Nucleus accumbens (tissue), 56 donors: ENCODE measurements around the gene FNDC1.
"Not testable (repeated sequence)": the region's sequence is repeated elsewhere in the genome, so short reads cannot be mapped to it uniquely, and the experiment has no call there.

Experiments
- DNase-seq, 56 donors: peaks; one replicate each; lab custom pipeline; 2025; lab: John Stamatoyannopoulos, UW

The FNDC1 gene

DNA sequence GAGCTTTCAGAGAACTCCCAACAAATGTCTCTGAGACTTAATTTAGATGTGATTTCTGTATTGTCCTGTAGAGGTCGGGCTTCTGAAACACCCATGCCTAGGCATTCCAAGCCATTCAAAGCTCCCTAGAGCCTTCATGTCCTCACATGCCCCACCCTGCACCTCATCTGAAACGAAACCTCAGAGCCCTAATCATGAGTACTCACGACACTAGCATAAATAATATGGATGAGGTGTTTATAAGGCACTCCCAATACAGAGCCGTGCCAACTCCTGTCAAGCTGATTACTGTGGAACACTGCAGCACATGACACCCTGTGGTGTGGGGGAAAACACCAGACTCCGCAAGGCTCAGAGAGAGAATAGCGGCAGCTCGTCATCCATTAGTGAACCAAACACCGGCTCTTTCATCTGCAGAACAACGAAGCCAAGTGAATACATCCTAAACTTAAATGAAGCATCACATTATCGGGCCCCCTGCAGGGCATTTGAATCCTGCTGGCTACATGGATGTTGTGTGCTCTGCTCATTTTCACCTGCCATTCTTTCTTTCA is 83.8 kb downstream of the FNDC1 start:
- peak in 16 of 56 donors; percentile 4 to 43 (median 13) for DNase-seq

DNA sequence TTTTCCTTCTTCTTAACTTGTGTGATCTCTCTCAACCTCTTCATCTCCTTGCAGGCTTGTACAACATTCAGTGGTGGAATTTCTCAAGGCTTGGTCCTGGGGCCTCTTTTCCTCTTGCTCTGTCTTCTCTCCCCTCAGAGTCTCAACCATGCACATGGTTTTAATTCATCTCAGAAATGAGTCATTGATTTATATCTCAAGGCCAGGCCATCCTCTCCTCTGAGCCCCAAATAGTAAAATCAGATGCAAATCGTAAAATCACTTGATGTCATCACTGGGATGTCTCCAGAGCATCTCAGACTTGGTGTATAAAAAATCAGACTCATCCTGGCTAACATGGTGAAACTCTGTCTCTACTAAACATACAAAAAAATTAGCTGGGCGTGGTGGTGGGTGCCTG is 85.0 kb downstream of the FNDC1 start:
- DNase-seq = no peak

DNA sequence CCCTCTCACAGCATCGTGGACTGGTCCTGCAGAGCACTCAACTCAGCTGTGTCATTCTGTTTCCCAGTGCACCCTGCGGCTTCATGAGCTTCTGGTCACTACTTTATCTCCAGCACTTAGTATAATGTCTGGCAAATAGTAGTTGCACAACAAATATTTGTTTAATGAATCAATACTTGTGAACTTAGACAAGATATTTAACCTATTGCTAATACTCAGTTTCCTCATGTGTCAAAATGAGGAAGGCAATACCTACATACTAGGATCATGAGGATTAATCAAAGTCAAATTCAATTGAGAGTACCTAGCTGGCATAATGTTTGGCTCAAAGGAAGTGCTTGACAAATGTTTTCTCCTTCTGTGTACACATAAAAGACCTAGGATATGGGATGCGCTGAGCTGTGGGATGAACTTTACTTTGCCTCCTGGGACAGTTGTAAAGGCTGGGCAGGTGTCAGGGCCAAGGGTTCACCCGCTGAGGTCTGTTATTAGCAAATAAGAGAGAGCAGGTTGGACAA is 86.3 kb downstream of the FNDC1 start:
- no peak for DNase-seq

DNA sequence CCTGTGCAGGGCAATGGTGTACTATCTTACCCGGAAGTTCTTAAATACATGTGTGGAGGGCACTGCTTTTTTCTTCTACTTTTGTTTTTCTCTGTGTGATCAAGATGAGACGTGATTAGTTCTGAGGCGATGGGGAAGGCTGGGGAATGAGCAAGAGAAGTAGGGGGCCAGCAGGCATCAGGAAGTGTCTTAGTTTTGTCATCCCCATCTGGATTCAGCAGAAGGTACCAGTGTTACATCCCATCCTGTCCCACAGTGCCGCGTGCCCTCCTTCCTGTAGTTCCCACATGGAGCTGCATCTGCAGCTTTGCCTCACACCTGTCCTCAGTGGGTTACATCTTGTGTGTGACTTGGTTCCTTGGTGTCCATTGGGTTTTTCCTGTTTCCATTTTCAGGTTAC is 86.9 kb downstream of the FNDC1 start:
- DNase-seq = no peak

DNA sequence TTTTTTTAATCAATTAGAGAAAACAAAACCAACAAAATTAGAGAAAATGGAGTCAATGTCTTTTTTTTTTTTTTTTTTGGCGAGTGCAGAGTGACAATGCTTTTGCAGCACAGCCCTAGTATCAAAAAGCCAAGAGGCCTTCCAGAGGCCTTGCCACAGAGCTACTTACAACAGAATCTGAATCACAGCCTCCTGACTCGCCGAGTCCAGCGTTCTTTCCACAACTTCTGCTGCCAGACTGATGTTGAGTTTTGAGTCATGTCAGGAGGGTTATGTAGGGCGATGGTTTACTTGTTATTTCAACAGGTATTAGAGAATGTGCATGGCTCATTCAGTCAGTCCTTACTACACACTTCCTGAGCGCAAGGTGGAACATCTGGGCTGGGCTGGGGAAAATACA is 88.6 kb downstream of the FNDC1 start:
- no peak for DNase-seq

DNA sequence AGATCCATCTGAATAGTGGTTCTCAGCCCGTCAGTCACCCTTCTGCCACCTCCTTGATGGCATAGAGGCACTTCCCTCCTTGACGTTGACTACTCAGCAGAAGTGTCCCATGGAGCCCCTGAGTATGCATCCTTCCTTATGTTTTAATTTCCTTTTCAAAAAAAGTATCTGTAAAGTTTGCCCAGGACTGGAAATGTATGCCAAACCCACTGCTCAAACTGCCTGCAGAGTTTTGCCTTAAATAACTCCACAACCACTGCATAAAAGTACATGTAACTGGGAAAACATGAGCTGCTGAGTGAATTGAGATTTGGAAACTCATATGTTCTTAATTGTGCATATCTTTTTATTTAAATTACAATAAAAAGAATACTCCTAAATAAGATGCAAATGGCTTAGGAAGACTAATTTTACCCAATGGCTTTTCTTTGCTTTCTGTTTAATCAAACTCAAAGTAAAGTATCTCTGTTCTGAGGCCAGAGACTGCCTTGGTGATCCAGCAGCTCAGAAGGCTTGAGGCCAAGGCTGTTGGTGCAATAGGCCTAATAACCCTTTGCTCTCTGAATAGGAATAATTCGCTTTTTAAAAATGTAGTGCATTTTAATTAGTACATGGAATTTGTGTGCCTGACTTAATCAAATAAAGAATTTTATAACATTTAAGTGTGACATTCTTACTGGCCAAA is 90.4 kb downstream of the FNDC1 start:
- no peak for DNase-seq

DNA sequence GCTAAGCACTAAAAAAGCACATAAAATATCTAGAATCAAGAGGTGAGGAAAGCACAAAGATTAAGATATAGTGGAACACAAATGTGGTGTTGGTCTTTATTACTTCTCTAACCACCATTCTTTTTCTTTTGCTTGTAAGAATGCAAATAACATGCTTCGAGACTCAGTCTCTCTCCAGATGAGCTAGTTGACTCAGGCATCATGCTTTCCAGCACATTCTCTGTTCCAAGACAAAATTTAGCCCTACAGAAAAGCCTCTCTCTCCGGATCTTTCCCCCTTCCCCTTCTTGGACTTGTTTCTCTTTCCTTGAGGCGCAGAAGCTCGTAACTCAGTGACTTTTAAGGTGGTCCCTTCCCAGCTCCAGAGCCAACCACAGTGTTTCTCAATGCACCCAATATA is 91.0 kb downstream of the FNDC1 start:
- no peak for DNase-seq

DNA sequence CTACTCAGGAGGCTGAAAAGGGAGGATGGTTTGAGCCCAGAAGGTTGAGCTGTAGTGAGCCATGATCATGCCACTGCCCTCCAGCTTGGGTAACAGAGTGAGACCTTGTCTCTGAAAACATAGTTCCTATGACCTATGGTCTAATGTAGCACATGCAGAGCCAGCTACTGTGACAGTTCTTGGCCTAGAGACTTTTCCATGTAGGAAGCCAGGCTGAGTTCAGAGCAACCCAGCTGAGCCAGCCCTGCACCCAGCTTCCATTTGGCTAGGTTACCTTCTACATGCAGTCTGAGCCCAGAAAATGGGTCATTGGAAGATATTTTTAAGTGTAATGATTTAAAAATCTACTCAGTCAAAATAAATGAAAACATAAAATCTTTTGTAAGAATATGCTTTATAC is 92.8 kb downstream of the FNDC1 start:
- DNase-seq = no peak

DNA sequence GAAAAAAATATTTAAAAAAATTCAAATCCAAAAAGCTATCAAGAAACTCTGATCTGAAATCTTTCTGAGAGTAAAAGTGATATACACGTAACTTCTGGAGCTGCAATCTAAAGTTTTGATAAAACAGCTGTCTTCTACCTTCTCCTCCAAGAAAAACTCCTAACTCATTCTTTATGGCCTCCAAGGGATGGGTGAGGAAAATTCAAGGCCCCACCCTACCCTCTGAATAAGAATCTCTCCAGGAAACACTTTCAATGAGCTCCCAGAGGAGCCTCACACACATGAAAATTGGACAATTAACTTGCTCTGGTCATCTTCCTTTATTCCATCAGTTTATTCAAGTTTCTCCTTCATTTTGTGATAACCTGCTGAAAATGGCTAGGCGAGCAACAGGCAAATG is 93.4 kb downstream of the FNDC1 start:
- DNase-seq = no peak

DNA sequence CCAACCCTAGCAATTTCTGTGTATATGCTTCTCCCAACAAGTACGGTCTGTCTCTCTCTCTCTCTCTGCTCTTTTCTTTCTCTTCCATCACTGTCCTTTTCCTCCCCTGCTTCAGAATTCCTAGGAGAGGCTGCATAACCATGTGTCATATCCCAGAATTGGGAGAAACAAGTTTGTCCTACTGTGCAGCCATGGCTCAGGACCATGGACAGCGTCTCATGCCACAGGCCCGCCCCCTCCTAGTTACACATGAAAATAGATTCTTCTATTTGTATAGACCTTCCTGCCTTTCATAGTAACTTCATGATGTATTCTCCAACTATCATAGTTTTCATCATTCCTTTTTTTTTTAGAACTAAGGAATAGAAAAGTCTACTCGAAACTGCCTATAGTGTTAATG is 98.0 kb downstream of the FNDC1 start:
- DNase-seq = no peak

DNA sequence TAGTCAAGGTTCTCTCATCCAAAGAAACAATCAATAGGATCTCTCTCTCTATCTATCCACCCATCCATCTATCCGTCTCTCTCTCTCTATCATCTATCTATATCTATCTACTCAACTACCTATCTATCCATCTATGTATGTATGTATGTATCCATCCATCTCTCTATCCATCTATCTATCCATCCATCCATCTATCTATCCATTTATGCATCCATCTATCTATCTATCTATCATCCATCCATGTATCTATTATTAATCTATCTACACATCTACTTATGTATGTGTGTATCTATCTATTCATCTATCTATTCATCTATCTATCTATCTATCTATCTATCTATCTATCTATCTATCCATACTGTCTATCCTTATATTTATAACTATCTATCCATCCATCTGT is 99.3 kb downstream of the FNDC1 start:
- DNase-seq = no peak

DNA sequence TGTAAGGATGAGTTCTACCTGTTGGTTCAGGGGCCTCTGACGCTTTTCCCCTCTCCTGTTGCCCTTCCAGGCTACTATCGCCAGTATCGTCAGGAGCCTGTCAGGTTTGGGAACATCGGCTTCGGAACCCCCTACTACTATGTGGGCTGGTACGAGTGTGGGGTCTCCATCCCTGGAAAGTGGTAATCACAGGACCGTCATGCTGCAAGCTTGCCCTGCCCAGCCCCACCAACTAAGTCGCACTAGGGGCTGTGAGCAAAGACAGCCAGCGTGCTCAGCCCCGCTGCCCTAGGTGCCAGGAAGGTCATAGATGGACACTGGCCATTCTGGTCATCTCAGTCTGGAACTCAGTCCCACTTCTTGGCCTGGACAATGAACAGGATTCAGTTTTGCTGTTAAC is 102.1 kb downstream of the FNDC1 start:
- no peak for DNase-seq

DNA sequence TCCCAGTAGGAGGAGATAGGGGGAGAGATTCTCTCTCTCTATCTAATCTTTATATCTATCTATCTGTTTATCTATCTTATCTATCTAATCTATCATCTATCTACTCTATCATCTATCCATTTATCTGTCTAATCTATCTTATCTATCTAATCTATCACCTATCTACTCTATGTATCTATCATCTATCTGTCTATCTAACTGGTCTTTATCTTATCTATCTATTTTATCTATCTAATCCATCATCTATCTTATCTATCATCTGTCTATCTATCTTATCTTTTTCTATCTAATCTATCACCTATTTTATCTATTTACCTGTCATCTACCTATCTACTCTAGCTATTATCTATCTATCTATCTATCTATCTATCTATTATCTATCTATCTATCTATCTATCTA is 109.4 kb downstream of the FNDC1 start:
- no peak for DNase-seq

DNA sequence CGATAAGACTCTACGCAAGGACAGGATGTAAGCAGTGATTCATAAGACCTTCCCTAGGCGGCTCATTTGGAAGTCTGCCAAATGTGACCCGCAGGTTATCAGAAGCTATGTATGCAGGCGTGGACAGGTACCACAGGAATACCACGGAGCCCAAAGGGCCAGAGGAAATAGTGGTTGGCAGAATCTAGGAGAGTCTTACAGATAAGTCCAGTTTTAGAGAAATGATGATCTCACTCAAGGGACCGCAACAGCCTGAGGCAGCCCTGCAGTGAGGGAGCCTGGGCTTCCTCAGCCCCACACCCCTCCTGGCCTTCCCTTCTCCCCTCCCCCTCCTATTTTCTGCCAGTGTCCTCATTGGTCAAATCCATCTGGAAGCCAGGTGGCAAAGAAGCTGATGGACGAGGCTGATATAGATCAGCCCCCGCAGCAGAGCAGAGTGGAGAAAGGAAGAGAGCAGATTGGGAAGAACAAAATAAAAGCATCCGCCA is 110.6 kb downstream of the FNDC1 start:
- DNase-seq = no peak

DNA sequence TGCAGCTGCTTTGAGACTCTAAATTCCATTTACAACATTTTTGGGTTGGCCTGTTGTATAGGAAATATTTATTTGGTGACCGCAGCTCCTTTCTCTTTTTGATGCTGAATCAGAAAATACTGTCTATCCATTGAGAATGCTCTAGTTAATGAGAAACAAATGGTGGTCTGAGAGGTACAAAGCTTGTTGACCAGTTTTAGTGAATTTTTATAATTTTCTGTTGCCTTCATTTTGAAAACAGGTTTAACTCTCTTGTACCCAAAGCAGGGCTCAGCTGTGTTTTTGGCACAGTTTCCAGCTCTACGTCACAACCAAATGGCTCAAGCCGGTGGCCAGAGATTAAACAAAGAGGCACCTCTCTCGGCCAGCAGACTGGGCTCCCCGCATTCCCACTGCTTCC is 113.2 kb downstream of the FNDC1 start:
- no peak for DNase-seq

DNA sequence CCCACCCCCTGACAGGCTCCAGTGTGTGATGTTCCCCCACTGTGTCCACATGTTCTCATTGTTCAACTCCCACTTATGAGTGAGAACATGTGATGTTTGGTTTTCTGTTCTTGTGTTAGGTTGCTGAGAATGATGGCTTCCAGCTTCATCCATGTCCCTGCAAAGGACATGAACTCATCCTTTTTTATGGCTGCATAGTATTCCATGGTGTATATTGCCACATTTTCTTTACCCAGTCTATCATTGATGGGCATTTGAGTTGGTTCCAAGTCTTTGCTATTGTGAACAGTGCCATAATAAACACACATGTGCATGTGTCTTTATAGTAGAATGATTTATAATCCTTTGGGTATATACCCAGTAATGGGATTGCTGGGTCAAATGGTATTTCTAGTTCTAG is 115.5 kb downstream of the FNDC1 start:
- not testable (repeated sequence) for DNase-seq

DNA sequence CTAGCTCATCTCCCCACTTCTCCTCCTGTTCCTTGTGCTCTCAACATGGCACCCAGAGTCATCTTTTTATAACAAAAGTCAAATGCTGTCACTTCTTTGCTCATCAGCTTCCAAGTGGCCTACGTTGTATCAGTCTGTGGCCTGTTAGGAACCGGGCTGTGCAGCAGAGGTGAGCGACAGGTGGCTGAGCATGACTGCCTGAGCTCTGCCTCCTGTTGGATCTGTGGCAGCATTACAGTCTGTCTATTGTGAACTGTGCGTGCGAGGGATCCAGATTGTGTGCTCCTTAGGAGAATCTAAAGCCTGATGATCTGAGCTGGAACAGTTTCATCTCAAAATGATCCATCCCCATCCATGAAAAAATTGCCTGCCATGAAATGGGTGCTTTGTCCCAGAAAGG is 129.6 kb downstream of the FNDC1 start:
- DNase-seq = no peak

DNA sequence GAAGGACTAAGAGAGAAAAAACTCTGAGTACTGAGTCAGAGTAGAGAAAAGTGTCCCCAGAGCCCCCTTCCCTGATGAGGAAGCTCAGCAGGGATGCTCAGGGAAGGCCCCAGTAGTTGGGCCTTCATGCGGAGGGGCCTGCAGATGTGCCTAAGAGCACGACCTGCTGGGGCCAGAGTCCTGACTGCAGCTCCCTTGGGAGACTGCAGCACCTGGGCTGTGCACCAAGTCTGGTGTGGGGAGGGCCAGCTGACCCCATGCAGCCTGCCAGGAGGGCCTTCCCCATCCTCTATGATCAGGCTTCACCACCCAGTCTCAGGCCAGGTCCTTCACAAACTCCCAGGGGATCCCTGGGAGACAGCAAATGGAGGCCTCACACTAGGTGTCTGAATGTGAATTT is 130.4 kb downstream of the FNDC1 start:
- no peak for DNase-seq

DNA sequence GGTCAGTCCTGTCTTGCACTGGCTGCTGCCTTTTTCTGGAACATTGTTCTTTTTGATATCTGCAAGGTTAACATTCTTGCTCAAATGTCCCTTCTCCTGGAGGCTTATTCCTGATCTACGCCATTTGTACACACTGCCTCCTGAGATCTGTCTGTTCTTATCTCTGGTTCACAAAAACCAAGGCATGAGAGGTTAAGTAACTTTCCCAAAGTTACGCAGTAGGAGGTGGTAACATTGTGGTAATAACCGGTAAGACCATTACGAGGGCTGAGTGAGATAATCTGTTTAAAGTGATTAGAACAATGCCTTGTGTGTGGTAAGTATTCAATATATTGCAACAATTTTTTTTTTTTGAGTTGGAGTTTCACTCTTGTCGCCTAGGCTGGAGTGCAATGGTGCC is 132.1 kb downstream of the FNDC1 start:
- no peak for DNase-seq

DNA sequence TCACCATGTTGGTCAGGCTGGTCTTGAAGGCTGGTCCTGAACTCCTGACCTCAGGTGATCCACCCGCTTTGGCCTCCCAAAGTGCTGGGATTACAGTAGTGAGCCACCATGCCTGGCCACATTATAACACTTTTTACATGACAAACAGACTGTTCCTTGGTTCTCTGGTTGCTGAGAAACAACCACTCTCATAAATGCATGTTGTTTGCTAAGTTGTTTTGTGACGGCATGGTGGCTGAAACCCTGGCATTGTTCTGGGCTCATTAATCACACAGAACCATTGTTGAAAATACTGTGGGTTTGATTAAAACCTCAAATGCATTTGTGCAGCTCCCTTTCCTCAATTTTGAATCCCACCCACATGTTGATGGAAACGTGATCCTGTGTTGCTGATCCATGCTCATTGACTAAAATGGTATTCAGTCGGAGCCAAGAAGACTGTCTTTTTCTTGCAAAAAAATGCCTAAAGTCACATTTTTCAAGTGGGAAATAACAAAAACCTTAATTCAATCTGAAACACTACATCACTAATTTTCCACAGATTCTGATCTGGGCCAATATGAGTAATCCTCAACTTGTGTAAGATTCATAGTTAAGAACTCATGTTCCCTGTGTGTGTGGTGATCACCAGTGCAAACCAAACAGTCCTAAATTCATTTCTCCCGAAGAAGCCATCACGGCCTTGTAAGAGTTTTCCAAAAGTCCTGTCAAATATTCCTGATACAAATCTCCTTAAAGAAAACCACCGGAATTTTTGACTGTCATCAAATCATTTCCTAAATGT is 132.8 kb downstream of the FNDC1 start:
- DNase-seq = no peak

DNA sequence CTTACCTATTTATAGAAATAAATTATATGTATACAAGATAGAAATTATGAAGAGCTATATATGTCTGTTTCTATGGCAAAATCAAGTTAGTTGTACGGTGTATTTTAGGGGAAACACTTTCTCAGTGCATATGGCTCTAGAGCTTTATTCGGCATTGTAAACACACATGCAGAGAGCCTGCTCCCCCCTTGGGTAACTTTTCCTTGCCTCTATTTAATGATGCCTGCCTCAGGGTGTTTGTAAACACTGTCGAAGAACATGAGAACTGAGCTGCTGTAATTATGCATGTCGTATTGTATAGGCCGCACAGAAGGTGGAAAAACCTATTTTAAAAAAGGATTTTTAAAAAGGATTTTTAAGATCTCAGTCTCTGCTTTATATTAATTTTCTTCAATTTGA is 133.4 kb downstream of the FNDC1 start:
- DNase-seq = no peak

DNA sequence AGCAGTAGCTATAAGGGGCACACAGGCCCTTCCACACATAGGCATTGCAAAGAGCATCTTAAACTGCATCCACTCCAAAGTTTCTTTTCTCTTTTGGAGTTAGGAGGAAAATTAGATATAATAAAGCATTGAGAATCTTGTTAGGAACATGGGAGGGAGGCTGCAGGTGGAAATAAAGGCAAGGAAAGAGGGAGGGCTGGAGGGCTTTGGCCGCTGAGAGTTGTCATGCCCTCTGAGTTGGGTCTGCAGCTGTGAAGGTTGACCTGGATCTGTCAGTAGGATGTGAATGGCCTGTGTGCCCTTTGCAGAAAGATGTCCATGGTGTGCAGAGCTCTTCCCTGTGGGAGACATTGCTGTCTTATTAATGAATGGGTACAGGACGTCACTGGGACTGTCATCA is 134.0 kb downstream of the FNDC1 start:
- no peak for DNase-seq
